B cell (primary cell): ENCODE measurements around the gene OCIAD2. TPM values are rescaled to one million over a fixed set of nuclear protein-coding genes. Genes with fewer than 3 reads are reported as not detected.

Source experiments
- ATAC-seq: fragments of 200-7000 bp; cut with Tn5 transposase; one replicate; pipeline ENCODE4 v1.10.0; 2021; ENCODE audit warnings: low read depth, mild to moderate bottlenecking, moderate number of reproducible peaks, moderate library complexity
- CTCF ChIA-PET: fragments of 350-600 bp; sonication (Branson Sonifier 250); formaldehyde crosslinking; loops from one replicate; lab custom pipeline; 2021; ENCODE audit warnings: antibody characterized with exemption, inconsistent platforms; lab: Charles Lee
- POLR2A ChIA-PET: fragments of 350-600 bp; sonication (Branson Sonifier 250); formaldehyde crosslinking; loops from one replicate; lab custom pipeline; 2021; ENCODE audit warnings: antibody characterized with exemption; lab: Charles Lee
- DNase-seq: peaks from one replicate; pipeline ENCODE4 v3.0.0; 2013
- H2AFZ ChIP-seq: 2 replicates; pipeline ENCODE4 v1.6.1; 2012; ENCODE audit warnings: mild to moderate bottlenecking, low read depth, low read length; ENCODE audit not compliant: insufficient read depth, poor library complexity, severe bottlenecking
- H3K27ac ChIP-seq, 2 donors: 1 replicate in 1 of 2; 2 replicates in 1 of 2; pipeline ENCODE4 v1.5.1; 2012 to 2013; ENCODE audit warnings: low read length in 2 of 2, mild to moderate bottlenecking in 2 of 2, moderate library complexity in 1 of 2
- H3K27me3 ChIP-seq, 4 experiments: fragments of 200-600 bp in 1 of 4; sonication (generic) in 1 of 4; replicated peaks in 1 of 4; 1 replicate in 2 of 4; 2 replicates in 2 of 4; pipeline versions ENCODE4 v1.6.1 to v1.7.0; 2013 to 2016; ENCODE audit warnings: low read length in 3 of 4, mild to moderate bottlenecking in 2 of 4, mixed read lengths in 1 of 4, moderate library complexity in 1 of 4; ENCODE audit not compliant: insufficient read depth in 4 of 4, control insufficient read depth in 3 of 4; ENCODE audit errors: control extremely low read depth in 1 of 4
- H3K36me3 ChIP-seq, 2 experiments: replicated peaks in 1 of 2; 1 replicate in 1 of 2; 2 replicates in 1 of 2; pipeline versions ENCODE4 v1.6.1 to v1.7.1; 2013; ENCODE audit warnings: low read length in 1 of 2; ENCODE audit not compliant: insufficient read depth in 2 of 2, control insufficient read depth in 1 of 2; ENCODE audit errors: control extremely low read depth in 1 of 2, extremely low read depth in 1 of 2
- H3K4me1 ChIP-seq, 2 donors: fragments of 200-600 bp in 1 of 2; sonication (generic) in 1 of 2; 1 replicate in 1 of 2; 2 replicates in 1 of 2; pipeline versions ENCODE4 v1.5.1 to v1.6.1; 2013 to 2017; ENCODE audit warnings: low read length in 2 of 2; ENCODE audit not compliant: control insufficient read depth in 2 of 2, insufficient read depth in 2 of 2
- H3K4me2 ChIP-seq: replicated peaks from 2 replicates; pipeline ENCODE3; 2012; ENCODE audit warnings: mild to moderate bottlenecking, low read depth, low read length; ENCODE audit not compliant: poor library complexity, severe bottlenecking
- H3K4me3 ChIP-seq, 5 experiments: fragments of 200-600 bp in 1 of 5; sonication (generic) in 1 of 5; 1 replicate in 3 of 5; 2 replicates in 2 of 5; pipeline versions ENCODE4 v1.5.1 to v1.7.0; 2011 to 2016; ENCODE audit warnings: low read length in 4 of 5, mild to moderate bottlenecking in 4 of 5, low read depth in 2 of 5, control low read depth in 1 of 5, moderate library complexity in 1 of 5; ENCODE audit not compliant: insufficient read depth in 1 of 5; ENCODE audit errors: control extremely low read depth in 1 of 5, extremely low read depth in 1 of 5
- H3K79me2 ChIP-seq: fragments of 200-600 bp; sonication (generic); one replicate; pipeline ENCODE4 v1.6.0; 2016; ENCODE audit warnings: low read length; ENCODE audit not compliant: control insufficient read depth, insufficient read depth
- H3K9ac ChIP-seq: fragments of 200-600 bp; sonication (generic); 2 replicates; pipeline ENCODE4 v1.6.1; 2017; ENCODE audit warnings: mild to moderate bottlenecking, low read length, moderate library complexity
- H3K9me3 ChIP-seq, 3 donors: one replicate each; pipeline versions ENCODE4 v1.6.1 to v1.7.1; 2013; ENCODE audit warnings: low read length in 2 of 3; ENCODE audit not compliant: control insufficient read depth in 2 of 3, insufficient read depth in 1 of 3; ENCODE audit errors: control extremely low read depth in 1 of 3
- H4K20me1 ChIP-seq: 2 replicates; pipeline ENCODE4 v1.6.0; 2012; ENCODE audit warnings: mild to moderate bottlenecking, low read length; ENCODE audit not compliant: insufficient read depth, control insufficient read depth, poor library complexity, severe bottlenecking
- H3K27ac Mint-ChIP-seq: one replicate; pipeline ENCODE4 v1.8.0; 2021; ENCODE audit warnings: mixed read lengths
- H3K27me3 Mint-ChIP-seq: one replicate; pipeline ENCODE4 v1.8.0; 2021; ENCODE audit warnings: mixed read lengths
- H3K4me1 Mint-ChIP-seq: one replicate; pipeline ENCODE4 v1.8.0; 2021; ENCODE audit warnings: mixed read lengths
- H3K4me3 Mint-ChIP-seq: one replicate; pipeline ENCODE4 v1.8.0; 2021; ENCODE audit warnings: mixed read lengths
- H3K9me3 Mint-ChIP-seq: one replicate; pipeline ENCODE4 v1.8.0; 2022; ENCODE audit warnings: mixed read lengths; ENCODE audit not compliant: insufficient read depth
- EZH2 ChIP-seq: IDR thresholded peaks from 2 replicates; pipeline ENCODE4 v1.6.1; 2012; ENCODE audit warnings: borderline replicate concordance, low read depth, mild to moderate bottlenecking, moderate library complexity, low read length; ENCODE audit not compliant: insufficient read depth, poor library complexity, severe bottlenecking
- WGBS: methylation state at CpG from one replicate; pipeline ENCODE4 v1.1.5; 2013; ENCODE audit warnings: missing lambda C conversion rate; ENCODE audit not compliant: insufficient coverage; 5-methylcytosine and 5-hydroxymethylcytosine counted together
- intact Hi-C: fragments of 100-400 bp; cut with micrococcal nuclease; formaldehyde crosslinking; loops from one replicate; pipeline ENCODE4 v1.10.0; 2022
- polyA plus RNA-seq: library from polyadenylated mRNA; depleted of rRNA; stranded (reverse); fragments of >200 nt; gene quantifications from 2 replicates; pipeline ENCODE4 v1.2.3, GENCODE V29; 2012
- total RNA-seq, 2 donors: library from RNA; stranded (reverse); fragments of 120-200 nt in 1 of 2; gene quantifications; 1 replicate in 1 of 2; 2 replicates in 1 of 2; pipeline versions ENCODE4 v1.2.3 to v1.2.4, GENCODE V29; 2013 to 2022
- TF ChIP-seq, protein P1 (sequence below): fragments of 200-600 bp; IDR thresholded peaks from one replicate; pipeline ENCODE4 v1.8.0; 2022; ENCODE audit warnings: antibody characterized with exemption, mild to moderate bottlenecking

Gene OCIAD2
- total and polyA plus RNA-seq, 2 donors (not counting 1 experiment from before 2014, with no cell fraction given) = 39.3 to 47.9 TPM

DNA sequence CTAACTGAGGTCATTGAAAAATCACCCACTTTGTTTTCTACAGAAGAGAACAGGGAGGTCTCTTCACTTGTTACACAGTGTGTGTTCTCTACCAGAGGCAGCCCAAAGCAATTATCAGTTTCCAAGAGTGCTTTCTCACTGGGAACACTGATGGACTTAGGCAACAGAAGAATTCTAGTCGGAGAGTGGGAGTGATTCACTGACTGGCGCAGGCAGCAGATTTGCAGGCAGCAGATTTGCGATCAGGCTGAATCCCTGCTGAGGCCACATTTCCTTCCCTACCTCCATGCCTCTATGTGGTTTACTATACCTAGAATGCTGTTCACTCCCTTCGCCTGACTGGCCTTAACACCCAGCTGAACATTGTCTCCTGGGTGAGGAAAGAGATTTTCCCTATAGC lies 6.6 kb downstream of the OCIAD2 start:
- Histone ChIP-seq H3K27ac (no peak overlapping the region), H3K79me2 (peaks cover 9% of the 10 kb centered on the region), H3K4me3 (no peak overlapping the region), H3K27me3 (no peaks in the 10 kb centered on the region), H3K36me3 (peaks cover 6 to 64% of the 10 kb centered on the region in 2 experiments), H3K9ac (no peak overlapping the region), H3K4me2 (no peak overlapping the region), H4K20me1 (peaks cover 8% of the 10 kb centered on the region), H3K9me3 (no peaks in the 10 kb centered on the region), H2AFZ (no peak overlapping the region), H3K4me1 (peaks cover 2 to 8% of the 10 kb centered on the region in 2 donors)
- Mint-ChIP-seq H3K9me3 (no peaks in the 10 kb centered on the region), H3K27me3 (no peaks in the 10 kb centered on the region), H3K27ac (no peak overlapping the region), H3K4me1 (peaks cover 24% of the 10 kb centered on the region), H3K4me3 (no peak overlapping the region)
- no peak for ATAC-seq
- intact Hi-C loops = no loop called here
- ChIA-PET CTCF (no interaction called here), POLR2A (no interaction called here)
- no peak for DNase-seq
- no peak for TF ChIP-seq EZH2
- TF ChIP-seq, protein P1, sequence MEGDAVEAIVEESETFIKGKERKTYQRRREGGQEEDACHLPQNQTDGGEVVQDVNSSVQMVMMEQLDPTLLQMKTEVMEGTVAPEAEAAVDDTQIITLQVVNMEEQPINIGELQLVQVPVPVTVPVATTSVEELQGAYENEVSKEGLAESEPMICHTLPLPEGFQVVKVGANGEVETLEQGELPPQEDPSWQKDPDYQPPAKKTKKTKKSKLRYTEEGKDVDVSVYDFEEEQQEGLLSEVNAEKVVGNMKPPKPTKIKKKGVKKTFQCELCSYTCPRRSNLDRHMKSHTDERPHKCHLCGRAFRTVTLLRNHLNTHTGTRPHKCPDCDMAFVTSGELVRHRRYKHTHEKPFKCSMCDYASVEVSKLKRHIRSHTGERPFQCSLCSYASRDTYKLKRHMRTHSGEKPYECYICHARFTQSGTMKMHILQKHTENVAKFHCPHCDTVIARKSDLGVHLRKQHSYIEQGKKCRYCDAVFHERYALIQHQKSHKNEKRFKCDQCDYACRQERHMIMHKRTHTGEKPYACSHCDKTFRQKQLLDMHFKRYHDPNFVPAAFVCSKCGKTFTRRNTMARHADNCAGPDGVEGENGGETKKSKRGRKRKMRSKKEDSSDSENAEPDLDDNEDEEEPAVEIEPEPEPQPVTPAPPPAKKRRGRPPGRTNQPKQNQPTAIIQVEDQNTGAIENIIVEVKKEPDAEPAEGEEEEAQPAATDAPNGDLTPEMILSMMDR = no peak
- WGBS = 71% methylated on average over 2 of the region's 4 CpGs

DNA sequence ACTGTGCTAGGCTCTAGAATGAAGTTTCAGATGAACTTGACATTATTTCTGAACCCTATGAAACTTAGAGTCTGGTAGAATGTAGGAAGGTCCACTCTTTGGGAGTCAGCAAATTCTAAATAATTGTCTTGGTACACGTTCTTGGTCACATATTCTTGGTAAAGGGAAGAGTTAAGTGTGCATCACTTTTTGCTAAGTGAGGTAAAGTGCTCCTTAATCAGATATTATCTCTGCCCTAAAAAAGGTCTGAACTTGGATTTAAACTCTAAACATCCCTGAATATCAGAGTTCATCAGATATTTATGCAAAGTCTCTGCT lies 7.2 kb downstream of the OCIAD2 start:
- Mint-ChIP-seq H3K4me3 (no peak overlapping the region), H3K9me3 (no peaks in the 10 kb centered on the region), H3K4me1 (peaks cover 18% of the 10 kb centered on the region), H3K27me3 (no peaks in the 10 kb centered on the region), H3K27ac (peak overlapping the region; percentile 8)
- ChIA-PET CTCF (no interaction called here), POLR2A (no interaction called here)
- Histone ChIP-seq H3K9me3 (no peaks in the 10 kb centered on the region), H3K9ac (no peak overlapping the region), H3K79me2 (peaks cover 4% of the 10 kb centered on the region), H3K4me2 (no peak overlapping the region), H3K27me3 (no peaks in the 10 kb centered on the region), H4K20me1 (peaks cover 8% of the 10 kb centered on the region), H3K4me3 (no peak overlapping the region), H3K4me1 (peaks cover 0 to 6% of the 10 kb centered on the region in 2 donors), H3K27ac (no peak overlapping the region), H2AFZ (peak overlapping the region; percentile 2), H3K36me3 (peaks cover 9 to 69% of the 10 kb centered on the region in 2 experiments)
- intact Hi-C loops = no loop called here
- DNase-seq (no peak), ATAC-seq (no peak)
- no peak for TF ChIP-seq EZH2
- TF ChIP-seq, protein P1 = no peak
- WGBS = no CpG with 5 or more reads among the region's 1 CpG
